Panc1 (cell line): ENCODE measurements around the gene CPT1B.

Source experiments
- POLR2AphosphoS5 ChIP-seq: IDR thresholded peaks from 2 replicates; pipeline ENCODE4 v1.6.1; 2012; ENCODE audit warnings: mild to moderate bottlenecking, low read depth, low read length, moderate library complexity
- TCF7L2 ChIP-seq: IDR thresholded peaks from 2 replicates; pipeline ENCODE4 v1.6.1; 2011; ENCODE audit warnings: mild to moderate bottlenecking, low read depth, low read length, inconsistent platforms
- TF ChIP-seq, protein P1 (sequence below): fragments of 450-650 bp; IDR thresholded peaks from 2 replicates; pipeline ENCODE4 v1.5.1; 2017; ENCODE audit warnings: mild to moderate bottlenecking
- TF ChIP-seq, protein P2 (sequence below), 2 experiments: IDR thresholded peaks; 2 replicates each; pipeline ENCODE4 v1.6.1; 2011 to 2012; ENCODE audit warnings: low read depth in 2 of 2, control low read depth in 1 of 2, low read length in 1 of 2, mild to moderate bottlenecking in 1 of 2, moderate library complexity in 1 of 2; ENCODE audit not compliant: insufficient read depth in 1 of 2

DNA sequence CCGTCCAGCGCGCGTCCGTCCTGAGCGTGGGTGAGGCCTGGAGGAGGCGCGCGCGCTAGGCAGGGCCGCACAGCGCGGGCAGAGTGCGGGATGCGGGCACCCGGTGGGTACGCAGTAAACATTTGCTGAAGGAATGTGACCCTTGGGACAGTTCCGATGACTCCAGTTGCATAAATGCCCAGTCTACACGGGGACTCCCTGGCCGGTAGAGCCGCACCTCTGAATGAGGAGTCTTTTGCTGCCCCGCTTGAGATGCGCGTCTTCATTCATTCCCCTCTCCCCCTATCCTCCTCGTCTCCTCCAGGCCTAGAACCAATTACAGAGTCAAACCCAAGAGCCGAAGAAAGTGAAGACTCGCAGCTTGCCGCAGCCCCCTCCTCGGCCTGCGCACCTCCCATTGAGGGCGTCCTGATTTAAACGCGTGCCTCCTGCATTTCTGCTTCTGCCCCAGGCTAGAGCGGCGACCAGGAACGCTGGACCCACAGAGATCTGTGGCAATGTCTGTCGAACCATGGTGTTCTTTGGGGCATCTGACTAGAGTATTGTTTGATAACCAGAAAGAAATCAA, 5.2 kb upstream of the CPT1B start:
- TF ChIP-seq, protein P1, sequence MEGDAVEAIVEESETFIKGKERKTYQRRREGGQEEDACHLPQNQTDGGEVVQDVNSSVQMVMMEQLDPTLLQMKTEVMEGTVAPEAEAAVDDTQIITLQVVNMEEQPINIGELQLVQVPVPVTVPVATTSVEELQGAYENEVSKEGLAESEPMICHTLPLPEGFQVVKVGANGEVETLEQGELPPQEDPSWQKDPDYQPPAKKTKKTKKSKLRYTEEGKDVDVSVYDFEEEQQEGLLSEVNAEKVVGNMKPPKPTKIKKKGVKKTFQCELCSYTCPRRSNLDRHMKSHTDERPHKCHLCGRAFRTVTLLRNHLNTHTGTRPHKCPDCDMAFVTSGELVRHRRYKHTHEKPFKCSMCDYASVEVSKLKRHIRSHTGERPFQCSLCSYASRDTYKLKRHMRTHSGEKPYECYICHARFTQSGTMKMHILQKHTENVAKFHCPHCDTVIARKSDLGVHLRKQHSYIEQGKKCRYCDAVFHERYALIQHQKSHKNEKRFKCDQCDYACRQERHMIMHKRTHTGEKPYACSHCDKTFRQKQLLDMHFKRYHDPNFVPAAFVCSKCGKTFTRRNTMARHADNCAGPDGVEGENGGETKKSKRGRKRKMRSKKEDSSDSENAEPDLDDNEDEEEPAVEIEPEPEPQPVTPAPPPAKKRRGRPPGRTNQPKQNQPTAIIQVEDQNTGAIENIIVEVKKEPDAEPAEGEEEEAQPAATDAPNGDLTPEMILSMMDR: no peak
- TF ChIP-seq POLR2AphosphoS5 (no peak), TCF7L2 (no peak)
- TF ChIP-seq, protein P2, sequence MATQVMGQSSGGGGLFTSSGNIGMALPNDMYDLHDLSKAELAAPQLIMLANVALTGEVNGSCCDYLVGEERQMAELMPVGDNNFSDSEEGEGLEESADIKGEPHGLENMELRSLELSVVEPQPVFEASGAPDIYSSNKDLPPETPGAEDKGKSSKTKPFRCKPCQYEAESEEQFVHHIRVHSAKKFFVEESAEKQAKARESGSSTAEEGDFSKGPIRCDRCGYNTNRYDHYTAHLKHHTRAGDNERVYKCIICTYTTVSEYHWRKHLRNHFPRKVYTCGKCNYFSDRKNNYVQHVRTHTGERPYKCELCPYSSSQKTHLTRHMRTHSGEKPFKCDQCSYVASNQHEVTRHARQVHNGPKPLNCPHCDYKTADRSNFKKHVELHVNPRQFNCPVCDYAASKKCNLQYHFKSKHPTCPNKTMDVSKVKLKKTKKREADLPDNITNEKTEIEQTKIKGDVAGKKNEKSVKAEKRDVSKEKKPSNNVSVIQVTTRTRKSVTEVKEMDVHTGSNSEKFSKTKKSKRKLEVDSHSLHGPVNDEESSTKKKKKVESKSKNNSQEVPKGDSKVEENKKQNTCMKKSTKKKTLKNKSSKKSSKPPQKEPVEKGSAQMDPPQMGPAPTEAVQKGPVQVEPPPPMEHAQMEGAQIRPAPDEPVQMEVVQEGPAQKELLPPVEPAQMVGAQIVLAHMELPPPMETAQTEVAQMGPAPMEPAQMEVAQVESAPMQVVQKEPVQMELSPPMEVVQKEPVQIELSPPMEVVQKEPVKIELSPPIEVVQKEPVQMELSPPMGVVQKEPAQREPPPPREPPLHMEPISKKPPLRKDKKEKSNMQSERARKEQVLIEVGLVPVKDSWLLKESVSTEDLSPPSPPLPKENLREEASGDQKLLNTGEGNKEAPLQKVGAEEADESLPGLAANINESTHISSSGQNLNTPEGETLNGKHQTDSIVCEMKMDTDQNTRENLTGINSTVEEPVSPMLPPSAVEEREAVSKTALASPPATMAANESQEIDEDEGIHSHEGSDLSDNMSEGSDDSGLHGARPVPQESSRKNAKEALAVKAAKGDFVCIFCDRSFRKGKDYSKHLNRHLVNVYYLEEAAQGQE (IDR thresholded peaks at IDR 0.05; ENCODE audit: insufficient read depth in 1 of 2, low read depth in 2 of 2, low read length in 1 of 2): no peak
